H1 (cell line): ENCODE measurements around the gene ARHGAP15. TPM values are rescaled to one million over a fixed set of nuclear protein-coding genes. Genes with fewer than 3 reads are reported as not detected.

ENCODE experiments used
- CTCF ChIA-PET: fragments of 300-600 bp; sonication (Branson Sonifier 250); formaldehyde crosslinking; loops from one replicate; lab custom pipeline; 2021; ENCODE audit not compliant: partially characterized antibody; lab: Charles Lee
- POLR2A ChIA-PET: fragments of 300-600 bp; sonication (Branson Sonifier 250); formaldehyde crosslinking; loops from one replicate; lab custom pipeline; 2021; ENCODE audit warnings: inconsistent platforms; ENCODE audit not compliant: partially characterized antibody; lab: Charles Lee
- DNase-seq, 2 experiments: peaks; one replicate each; pipeline versions ENCODE4 v3.0.0 to v3.0.0-alpha.2; 2010 to 2022; ENCODE audit warnings: low spot score in 2 of 2, low read depth in 1 of 2, mixed read lengths in 1 of 2
- FAIRE-seq: peaks from 2 replicates; lab custom pipeline; 2011; peaks lifted over from hg19 to GRCh38; lab: Jason Lieb, UNC
- H2AFZ ChIP-seq: 2 replicates; pipeline ENCODE4 v1.8.1; 2012; ENCODE audit warnings: low read length, inconsistent platforms
- H2AK5ac ChIP-seq: 2 replicates; pipeline ENCODE4 v1.6.1; 2013; ENCODE audit warnings: low read depth, low read length
- H2BK120ac ChIP-seq: replicated peaks from 2 replicates; pipeline ENCODE3; 2013; ENCODE audit warnings: low read depth, low read length, inconsistent platforms
- H2BK12ac ChIP-seq: 2 replicates; pipeline ENCODE4 v1.6.1; 2013; ENCODE audit warnings: low read depth, low read length
- H2BK15ac ChIP-seq: 2 replicates; pipeline ENCODE4 v1.6.1; 2013; ENCODE audit warnings: low read length
- H2BK20ac ChIP-seq: 2 replicates; pipeline ENCODE4 v1.6.1; 2013; ENCODE audit warnings: low read length
- H2BK5ac ChIP-seq: 2 replicates; pipeline ENCODE4 v1.6.1; 2013; ENCODE audit warnings: low read depth, low read length
- H3K14ac ChIP-seq: 2 replicates; pipeline ENCODE4 v1.6.1; 2013; ENCODE audit warnings: inconsistent platforms; ENCODE audit not compliant: insufficient read length
- H3K18ac ChIP-seq: 2 replicates; pipeline ENCODE4 v1.6.1; 2013; ENCODE audit warnings: low read length; ENCODE audit errors: extremely low read depth
- H3K23ac ChIP-seq: 2 replicates; pipeline ENCODE4 v1.6.1; 2013; ENCODE audit warnings: inconsistent platforms; ENCODE audit not compliant: insufficient read length
- H3K23me2 ChIP-seq: 2 replicates; pipeline ENCODE4 v1.6.1; 2013; ENCODE audit warnings: low read depth, low read length
- H3K27ac ChIP-seq: 2 replicates; pipeline ENCODE4 v1.6.1; 2011; ENCODE audit warnings: low read depth, low read length, inconsistent platforms
- H3K27me3 ChIP-seq, 4 experiments: replicated peaks in 1 of 4; 1 replicate in 1 of 4; 2 replicates in 3 of 4; pipeline versions ENCODE4 v1.6.1 to v1.8.1; 2011 to 2013; ENCODE audit warnings: low read length in 3 of 4, mild to moderate bottlenecking in 3 of 4, inconsistent platforms in 2 of 4, mixed read lengths in 2 of 4, moderate library complexity in 1 of 4; ENCODE audit not compliant: control insufficient read depth in 3 of 4, insufficient read depth in 3 of 4; ENCODE audit errors: extremely low read depth in 1 of 4
- H3K36me3 ChIP-seq, 4 experiments: 2 replicates each; pipeline versions ENCODE4 v1.6.1 to v1.8.1; 2011 to 2013; ENCODE audit warnings: mild to moderate bottlenecking in 4 of 4, low read length in 3 of 4, moderate library complexity in 2 of 4, control low read depth in 1 of 4, inconsistent platforms in 1 of 4; ENCODE audit not compliant: insufficient read depth in 4 of 4, control insufficient read depth in 2 of 4
- H3K4ac ChIP-seq: replicated peaks from 2 replicates; pipeline ENCODE3; 2013; ENCODE audit warnings: low read length, low read depth, mixed read lengths, inconsistent platforms; ENCODE audit not compliant: insufficient read length
- H3K4me1 ChIP-seq, 4 experiments: replicated peaks in 1 of 4; 1 replicate in 1 of 4; 2 replicates in 3 of 4; pipeline versions ENCODE4 v1.6.1 to v1.8.1; 2011 to 2013; ENCODE audit warnings: low read length in 3 of 4, inconsistent platforms in 2 of 4, mixed read lengths in 1 of 4; ENCODE audit not compliant: insufficient read depth in 4 of 4, control insufficient read depth in 3 of 4
- H3K4me2 ChIP-seq, 2 experiments: 2 replicates each; pipeline versions ENCODE4 v1.6.1 to v1.8.1; 2011 to 2013; ENCODE audit warnings: low read depth in 2 of 2, low read length in 2 of 2, control low read depth in 1 of 2, inconsistent platforms in 1 of 2, mild to moderate bottlenecking in 1 of 2; ENCODE audit not compliant: insufficient read depth in 1 of 2
- H3K4me3 ChIP-seq, 4 experiments: fragments of 200-600, 300-600 bp in 1 of 4; sonication (generic), shearing (Covaris generic), sonication (Bioruptor Twin) in 1 of 4; 2 replicates each; pipeline versions ENCODE4 v1.5.1 to v1.8.1; 2011 to 2016; ENCODE audit warnings: low read length in 4 of 4, low read depth in 3 of 4, control low read depth in 2 of 4, inconsistent platforms in 2 of 4, mild to moderate bottlenecking in 2 of 4, mixed read lengths in 1 of 4, moderate library complexity in 1 of 4; ENCODE audit not compliant: insufficient read depth in 2 of 4; ENCODE audit errors: extremely low read depth in 1 of 4
- H3K56ac ChIP-seq: replicated peaks from 2 replicates; pipeline ENCODE3; 2013; ENCODE audit warnings: low read depth, mild to moderate bottlenecking, mixed read lengths, low read length, inconsistent platforms; ENCODE audit not compliant: insufficient read length
- H3K79me1 ChIP-seq: 2 replicates; pipeline ENCODE4 v1.6.1; 2013; ENCODE audit warnings: low read depth, low read length, control low read depth
- H3K79me2 ChIP-seq, 2 experiments: 2 replicates each; pipeline versions ENCODE4 v1.6.1 to v1.8.1; 2012 to 2013; ENCODE audit warnings: low read length in 2 of 2, mild to moderate bottlenecking in 2 of 2, inconsistent platforms in 1 of 2; ENCODE audit not compliant: insufficient read depth in 2 of 2, control insufficient read depth in 1 of 2
- H3K9ac ChIP-seq, 4 experiments: replicated peaks in 1 of 4; 1 replicate in 1 of 4; 2 replicates in 3 of 4; pipeline versions ENCODE4 v1.6.1 to v1.8.1; 2011 to 2013; ENCODE audit warnings: low read depth in 3 of 4, low read length in 3 of 4, control low read depth in 2 of 4, mild to moderate bottlenecking in 2 of 4, moderate library complexity in 2 of 4, inconsistent platforms in 1 of 4; ENCODE audit errors: extremely low read depth in 1 of 4
- H3K9me3 ChIP-seq, 2 experiments: 2 replicates each; pipeline versions ENCODE4 v1.6.1 to v1.8.1; 2012 to 2013; ENCODE audit warnings: mild to moderate bottlenecking in 2 of 2, moderate library complexity in 2 of 2, control low read depth in 1 of 2, inconsistent platforms in 1 of 2, low read depth in 1 of 2, low read length in 1 of 2, mixed read lengths in 1 of 2; ENCODE audit not compliant: insufficient read depth in 2 of 2
- H4K20me1 ChIP-seq, 2 experiments: replicated peaks in 1 of 2; 2 replicates each; pipeline versions ENCODE3 to v1.8.1; 2011 to 2013; ENCODE audit warnings: inconsistent platforms in 2 of 2, low read length in 2 of 2, mild to moderate bottlenecking in 1 of 2; ENCODE audit not compliant: insufficient read depth in 2 of 2, control insufficient read depth in 1 of 2
- H4K5ac ChIP-seq: 2 replicates; pipeline ENCODE4 v1.6.1; 2013; ENCODE audit warnings: low read length, low read depth, mixed read lengths, inconsistent platforms; ENCODE audit not compliant: insufficient read length
- H4K8ac ChIP-seq: 2 replicates; pipeline ENCODE4 v1.8.0; 2013; ENCODE audit warnings: mild to moderate bottlenecking, moderate library complexity, low read length, inconsistent platforms; ENCODE audit not compliant: insufficient read depth; ENCODE audit errors: extremely low read depth
- H4K91ac ChIP-seq: replicated peaks from 2 replicates; pipeline ENCODE3; 2013; ENCODE audit warnings: low read length, mixed read lengths, inconsistent platforms; ENCODE audit not compliant: insufficient read length
- BRCA1 ChIP-seq: IDR thresholded peaks from 2 replicates; pipeline ENCODE4 v1.6.1; 2012; ENCODE audit warnings: low read depth, low read length, improper control_type of control experiment
- FOSL1 ChIP-seq: IDR thresholded peaks from 2 replicates; pipeline ENCODE4 v1.6.1; 2011; ENCODE audit warnings: mild to moderate bottlenecking, low read depth, low read length, moderate library complexity; ENCODE audit not compliant: insufficient read depth
- POLR2A ChIP-seq, 2 experiments: IDR thresholded peaks; 1 replicate in 1 of 2; 2 replicates in 1 of 2; pipeline ENCODE4 v1.6.1; 2011; ENCODE audit warnings: low read depth in 2 of 2, low read length in 2 of 2, mild to moderate bottlenecking in 2 of 2; ENCODE audit errors: control extremely low read depth in 1 of 2
- RNF2 ChIP-seq: fragments of 200-900, 300-1000 bp; sonication (generic); IDR thresholded peaks from 2 replicates; pipeline ENCODE4 v1.7.1; 2016; ENCODE audit warnings: borderline replicate concordance, low read depth, mild to moderate bottlenecking, antibody characterized with exemption, low read length; ENCODE audit not compliant: poor library complexity, severe bottlenecking; ENCODE audit errors: missing control alignments
- TEAD4 ChIP-seq: IDR thresholded peaks from 2 replicates; pipeline ENCODE4 v1.6.1; 2012; ENCODE audit warnings: low read depth, low read length, inconsistent platforms, mixed read lengths
- WGBS, 2 experiments: shearing (Covaris generic) in 1 of 2; methylation state at CpG; one replicate each; pipeline versions ENCODE4 v1.1.6 to v1.1.7; 2013 to 2015; ENCODE audit warnings: low lambda C conversion rate in 2 of 2, mixed read lengths in 2 of 2, inconsistent platforms in 1 of 2, low coverage in 1 of 2, missing lambda C conversion rate in 1 of 2; ENCODE audit not compliant: insufficient replicate concordance in 2 of 2, insufficient coverage in 1 of 2, insufficient read length in 1 of 2; ENCODE audit errors: extremely low coverage in 1 of 2, missing lambda C conversion rate in 1 of 2; 5-methylcytosine and 5-hydroxymethylcytosine counted together
- polyA plus RNA-seq, 7 experiments: library from polyadenylated mRNA; depleted of rRNA in 3 of 7; stranded (reverse) in 5 of 7; unstranded in 2 of 7; fragments of >200 nt in 5 of 7; fragments of 200-250 nt in 2 of 7; gene quantifications; 1 replicate in 5 of 7; 2 replicates in 1 of 7; 4 replicates in 1 of 7; pipeline versions ENCODE4 v1.2.1 to v1.2.3, GENCODE V29; 2011 to 2013; ENCODE audit warnings: missing spikeins in 2 of 7, mixed read lengths in 2 of 7
- total RNA-seq: library from RNA; stranded (reverse); fragmentation: NEBNext Ultra II Directional; extraction: Animal tissue kit (Norgen Biotek cat#: 25700); gene quantifications from 2 replicates; pipeline ENCODE4 v1.2.1, GENCODE V29; 2021
- TF ChIP-seq, protein P1 (sequence below), 3 experiments: IDR thresholded peaks; 1 replicate in 2 of 3; 2 replicates in 1 of 3; pipeline versions ENCODE4 v1.5.1 to v1.6.1; 2011; ENCODE audit warnings: low read length in 3 of 3, mild to moderate bottlenecking in 3 of 3, inconsistent platforms in 2 of 3, low read depth in 1 of 3, moderate library complexity in 1 of 3; ENCODE audit not compliant: insufficient read depth in 1 of 3; ENCODE audit errors: control extremely low read depth in 1 of 3

Gene ARHGAP15
- total and polyA plus RNA-seq, 2 of the 8 experiments (the other 6 are each of a cell fraction or from before 2014, with no cell fraction given), result not detected

DNA sequence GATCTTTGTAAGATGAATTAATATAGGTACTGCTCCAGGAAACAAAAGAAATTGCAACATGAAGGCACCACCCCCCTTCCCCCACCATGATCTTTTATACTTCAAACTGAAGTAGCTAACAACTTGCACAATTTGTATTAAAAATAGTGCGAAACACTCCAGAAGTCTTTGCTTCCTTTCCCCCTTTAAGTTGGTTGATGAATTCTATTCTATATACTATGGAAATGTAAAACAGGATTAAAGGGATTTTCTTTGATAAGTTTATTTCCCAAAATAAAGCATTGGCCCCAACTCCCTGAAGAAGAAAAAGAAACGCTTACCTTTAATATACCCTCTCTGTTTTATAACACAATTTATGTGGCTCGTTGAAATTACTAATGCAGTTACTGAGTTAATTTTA lies 227.1 kb downstream of the ARHGAP15 start:
- Histone ChIP-seq H3K14ac (no peak overlapping the region), H3K27ac (no peak overlapping the region), H2BK120ac (no peak overlapping the region), H3K18ac (no peak overlapping the region), H4K20me1 (no peaks in the 10 kb centered on the region), H2AK5ac (no peak overlapping the region), H2BK5ac (no peak overlapping the region), H3K4me3 (no peak overlapping the region), H3K4ac (no peak overlapping the region), H4K8ac (no peak overlapping the region), H3K4me2 (no peak overlapping the region), H3K23me2 (no peaks in the 10 kb centered on the region), H3K23ac (no peak overlapping the region), H3K27me3 (no peaks in the 10 kb centered on the region), H3K4me1 (no peaks in the 10 kb centered on the region), H2AFZ (no peak overlapping the region), H2BK12ac (no peak overlapping the region), H3K36me3 (no peaks in the 10 kb centered on the region), H4K5ac (no peak overlapping the region), H2BK15ac (no peak overlapping the region), H3K9me3 (no peaks in the 10 kb centered on the region), H4K91ac (no peak overlapping the region), H3K56ac (no peak overlapping the region), H3K79me2 (no peaks in the 10 kb centered on the region)
- ChIA-PET CTCF (interaction anchor here (1.8 kb wide), 1 partner anchor 194 kb away, joined by 5 read pairs; no protein-coding TSS in a partner anchor), POLR2A (no interaction called here)
- no peak for DNase-seq
- FAIRE-seq, result no peak
- 90% methylated on average over 3 of the region's 3 CpGs; no CpG with 5 or more reads in 1 of the 2 experiments for WGBS, 2 experiments
- TF ChIP-seq, protein P1, sequence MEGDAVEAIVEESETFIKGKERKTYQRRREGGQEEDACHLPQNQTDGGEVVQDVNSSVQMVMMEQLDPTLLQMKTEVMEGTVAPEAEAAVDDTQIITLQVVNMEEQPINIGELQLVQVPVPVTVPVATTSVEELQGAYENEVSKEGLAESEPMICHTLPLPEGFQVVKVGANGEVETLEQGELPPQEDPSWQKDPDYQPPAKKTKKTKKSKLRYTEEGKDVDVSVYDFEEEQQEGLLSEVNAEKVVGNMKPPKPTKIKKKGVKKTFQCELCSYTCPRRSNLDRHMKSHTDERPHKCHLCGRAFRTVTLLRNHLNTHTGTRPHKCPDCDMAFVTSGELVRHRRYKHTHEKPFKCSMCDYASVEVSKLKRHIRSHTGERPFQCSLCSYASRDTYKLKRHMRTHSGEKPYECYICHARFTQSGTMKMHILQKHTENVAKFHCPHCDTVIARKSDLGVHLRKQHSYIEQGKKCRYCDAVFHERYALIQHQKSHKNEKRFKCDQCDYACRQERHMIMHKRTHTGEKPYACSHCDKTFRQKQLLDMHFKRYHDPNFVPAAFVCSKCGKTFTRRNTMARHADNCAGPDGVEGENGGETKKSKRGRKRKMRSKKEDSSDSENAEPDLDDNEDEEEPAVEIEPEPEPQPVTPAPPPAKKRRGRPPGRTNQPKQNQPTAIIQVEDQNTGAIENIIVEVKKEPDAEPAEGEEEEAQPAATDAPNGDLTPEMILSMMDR (IDR thresholded peaks at IDR 0.05; ENCODE audit: control extremely low read depth in 1 of 3, insufficient read depth in 1 of 3, low read depth in 1 of 3, low read length in 3 of 3), result no peak
- TF ChIP-seq RNF2 (no peak), TEAD4 (no peak), FOSL1 (no peak), BRCA1 (no peak), POLR2A (IDR thresholded peaks at IDR 0.05; ENCODE audit: control extremely low read depth in 1 of 2, low read depth in 2 of 2, low read length in 2 of 2) (no peak)
- TF ChIP-seq, all 59 proteins: peak for 0
- Histone ChIP-seq H2BK20ac (no peak overlapping the region), H3K79me1 (no peaks in the 10 kb centered on the region), H3K9ac (no peak overlapping the region)
